ENCODE results near the gene USP28.
A peak's percentile ranks its signal among the peaks of the same experiment; 100 is the strongest.
"Not testable (repeated sequence)": the region's sequence is repeated elsewhere in the genome, so short reads cannot be mapped to it uniquely, and the experiment has no call there.

USP28 gene

GRCh38 chr11:113875234-113876073 lies at the start of gene USP28:
USP28 (minus strand) TSS chr11:113875572; CDS start chr11:113875501, 71 bp downstream.
- peak within 1 kb of the TSS; percentile 79 for H3K4me3 ChIP-seq (ENCODE audit: low read depth, low read length)

- no peak overlapping the region for H3K4me3 ChIP-seq (ENCODE audit: low read depth, low read length)
Observed at GRCh38 chr11:113923572-113923971, 48.2 kb upstream of the USP28 start.

GRCh38 chr11:113911491-113911890 lies 36.1 kb upstream of the USP28 start:
- not testable (repeated sequence) for H3K4me3 ChIP-seq (ENCODE audit: low read depth, low read length)

GRCh38 chr11:113908098-113908497 lies 32.7 kb upstream of the USP28 start:
- no peak overlapping the region for H3K4me3 ChIP-seq (ENCODE audit: low read depth, low read length)

- no peak overlapping the region for H3K4me3 ChIP-seq (ENCODE audit: low read depth, low read length)
Observed at GRCh38 chr11:113907681-113908080, 32.3 kb upstream of the USP28 start.

- H3K4me3 ChIP-seq (ENCODE audit: low read depth, low read length), result no peak overlapping the region
Observed at GRCh38 chr11:113907152-113907551, 31.8 kb upstream of the USP28 start.

GRCh38 chr11:113906516-113906915 lies 31.1 kb upstream of the USP28 start:
- H3K4me3 ChIP-seq (ENCODE audit: low read depth, low read length), result no peak overlapping the region

- H3K4me3 ChIP-seq (ENCODE audit: low read depth, low read length), result no peak overlapping the region
Observed at GRCh38 chr11:113906038-113906437, 30.7 kb upstream of the USP28 start.

GRCh38 chr11:113904379-113905101 lies 29.2 kb upstream of the USP28 start, which contains the start of gene HTR3B:
HTR3B (plus strand) TSS chr11:113904796; CDS start chr11:113904934, 138 bp downstream.
- no peak within 1 kb of the TSS for H3K4me3 ChIP-seq (ENCODE audit: low read depth, low read length)

- H3K4me3 ChIP-seq (ENCODE audit: low read depth, low read length), result no peak overlapping the region
Observed at GRCh38 chr11:113901141-113901540, 25.8 kb upstream of the USP28 start.

GRCh38 chr11:113896156-113896879 lies 20.9 kb upstream of the USP28 start:
- H3K4me3 ChIP-seq (ENCODE audit: low read depth, low read length), result no peak overlapping the region

- no peak overlapping the region for H3K4me3 ChIP-seq (ENCODE audit: low read depth, low read length)
Observed at GRCh38 chr11:113895367-113896155, 20.2 kb upstream of the USP28 start.

GRCh38 chr11:113894421-113894996 lies 19.1 kb upstream of the USP28 start:
- H3K4me3 ChIP-seq (ENCODE audit: low read depth, low read length), result no peak overlapping the region

GRCh38 chr11:113888848-113889247 lies 13.5 kb upstream of the USP28 start:
- no peak overlapping the region for H3K4me3 ChIP-seq (ENCODE audit: low read depth, low read length)

- no peak overlapping the region for H3K4me3 ChIP-seq (ENCODE audit: low read depth, low read length)
Observed at GRCh38 chr11:113885897-113886296, 10.5 kb upstream of the USP28 start.

- H3K4me3 ChIP-seq (ENCODE audit: low read depth, low read length), result no peak overlapping the region
Observed at GRCh38 chr11:113884361-113884836, 9.0 kb upstream of the USP28 start.

- H3K4me3 ChIP-seq (ENCODE audit: low read depth, low read length), result no peak overlapping the region
Observed at GRCh38 chr11:113881856-113882255, 6.5 kb upstream of the USP28 start.

GRCh38 chr11:113880971-113881370 lies 5.6 kb upstream of the USP28 start:
- no peak overlapping the region for H3K4me3 ChIP-seq (ENCODE audit: low read depth, low read length)

GRCh38 chr11:113879446-113879845 lies 4.1 kb upstream of the USP28 start:
- H3K4me3 ChIP-seq (ENCODE audit: low read depth, low read length), result not testable (repeated sequence)

- H3K4me3 ChIP-seq (ENCODE audit: low read depth, low read length), result no peak overlapping the region
Observed at GRCh38 chr11:113877670-113878055, 2.3 kb upstream of the USP28 start.

All from iPS-11a (cell line).